HG03066 (cell line): ENCODE measurements around the gene GRB10.

ENCODE experiments used
- ATAC-seq: cut with Tn5 transposase; IDR thresholded peaks from one replicate; pipeline ENCODE4 v1.9.1; 2021; ENCODE audit warnings: low read depth; ENCODE audit not compliant: unreplicated experiment

GRB10 gene

GRCh38 chr7:50696810-50697582 lies 85.7 kb downstream of the GRB10 start:
- no peak for ATAC-seq

DNA sequence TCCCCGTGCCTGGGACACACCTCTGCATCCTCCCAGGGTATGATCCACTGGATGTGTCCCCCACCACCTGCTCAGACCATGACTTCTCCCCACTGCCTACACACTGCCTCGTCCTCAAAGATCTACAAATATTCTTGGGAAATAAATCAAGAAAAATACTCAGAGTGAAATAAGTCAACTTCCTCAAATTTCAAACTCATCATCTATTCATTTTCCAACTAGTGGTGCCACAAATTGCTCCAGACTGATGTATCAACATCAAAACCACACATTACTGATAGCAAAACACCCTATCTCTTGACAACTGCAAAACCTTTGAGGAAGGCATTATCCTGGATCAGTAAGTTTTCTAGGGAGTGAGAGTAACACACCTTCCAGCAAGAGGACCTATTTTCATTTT lies 87.7 kb downstream of the GRB10 start:
- no peak for ATAC-seq

DNA sequence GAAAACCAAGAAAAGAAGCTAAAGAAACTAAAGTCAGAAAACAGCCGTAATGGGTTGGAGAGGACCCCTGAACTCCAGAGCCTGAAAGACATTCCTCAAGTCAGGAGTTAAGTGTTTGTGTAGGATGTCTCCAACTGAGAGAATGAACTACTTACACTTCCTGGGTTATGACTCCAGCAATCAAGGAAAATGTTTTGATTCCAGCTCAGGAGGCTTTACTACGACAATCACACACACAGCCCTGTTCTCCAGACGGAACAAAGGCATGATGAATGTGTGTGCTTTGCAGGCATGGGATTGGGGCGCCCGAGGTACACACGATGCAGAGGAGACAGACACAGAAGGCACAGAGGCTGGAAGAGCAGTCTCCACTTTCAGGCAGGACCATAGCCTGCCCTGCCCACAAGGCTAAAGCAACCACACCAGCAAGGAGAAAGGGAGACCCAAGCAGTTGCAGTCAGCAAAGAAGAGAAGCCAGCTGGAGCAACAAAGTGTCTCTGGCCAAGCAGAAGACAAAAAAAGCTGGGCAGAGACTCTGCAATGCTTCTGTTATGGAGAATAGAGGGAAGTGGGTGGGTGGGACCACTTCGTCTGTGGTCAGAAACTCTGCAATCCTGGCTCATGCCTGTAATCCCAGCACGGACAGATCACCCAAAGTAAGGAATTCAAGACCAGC lies 89.1 kb downstream of the GRB10 start:
- no peak for ATAC-seq

- no peak for ATAC-seq
Observed at GRCh38 chr7:50690541-50691011, 92.1 kb downstream of the GRB10 start.

GRCh38 chr7:50688226-50688590 lies 94.5 kb downstream of the GRB10 start:
- ATAC-seq, result no peak

GRCh38 chr7:50687575-50688225 lies 95.0 kb downstream of the GRB10 start:
- ATAC-seq, result no peak

DNA sequence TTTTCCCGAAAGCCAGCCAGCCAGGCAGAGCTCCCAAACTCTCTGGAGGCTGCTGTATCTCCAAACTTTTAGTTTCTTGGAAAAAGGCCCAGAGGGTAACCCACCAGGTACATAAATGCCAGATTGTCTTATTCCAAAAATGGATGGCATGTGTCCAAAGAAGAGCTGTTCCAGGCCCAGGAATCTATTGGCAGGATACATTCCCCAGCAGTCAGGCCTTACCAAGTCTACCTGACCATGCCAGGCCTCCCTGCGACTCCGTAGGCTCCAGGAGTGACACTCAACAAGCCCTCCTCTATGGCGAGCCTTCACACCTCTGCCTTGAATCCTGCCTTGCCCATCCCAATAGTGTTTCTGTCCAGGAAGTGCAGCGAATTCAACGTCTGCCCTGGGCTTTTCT lies 95.6 kb downstream of the GRB10 start:
- no peak for ATAC-seq

DNA sequence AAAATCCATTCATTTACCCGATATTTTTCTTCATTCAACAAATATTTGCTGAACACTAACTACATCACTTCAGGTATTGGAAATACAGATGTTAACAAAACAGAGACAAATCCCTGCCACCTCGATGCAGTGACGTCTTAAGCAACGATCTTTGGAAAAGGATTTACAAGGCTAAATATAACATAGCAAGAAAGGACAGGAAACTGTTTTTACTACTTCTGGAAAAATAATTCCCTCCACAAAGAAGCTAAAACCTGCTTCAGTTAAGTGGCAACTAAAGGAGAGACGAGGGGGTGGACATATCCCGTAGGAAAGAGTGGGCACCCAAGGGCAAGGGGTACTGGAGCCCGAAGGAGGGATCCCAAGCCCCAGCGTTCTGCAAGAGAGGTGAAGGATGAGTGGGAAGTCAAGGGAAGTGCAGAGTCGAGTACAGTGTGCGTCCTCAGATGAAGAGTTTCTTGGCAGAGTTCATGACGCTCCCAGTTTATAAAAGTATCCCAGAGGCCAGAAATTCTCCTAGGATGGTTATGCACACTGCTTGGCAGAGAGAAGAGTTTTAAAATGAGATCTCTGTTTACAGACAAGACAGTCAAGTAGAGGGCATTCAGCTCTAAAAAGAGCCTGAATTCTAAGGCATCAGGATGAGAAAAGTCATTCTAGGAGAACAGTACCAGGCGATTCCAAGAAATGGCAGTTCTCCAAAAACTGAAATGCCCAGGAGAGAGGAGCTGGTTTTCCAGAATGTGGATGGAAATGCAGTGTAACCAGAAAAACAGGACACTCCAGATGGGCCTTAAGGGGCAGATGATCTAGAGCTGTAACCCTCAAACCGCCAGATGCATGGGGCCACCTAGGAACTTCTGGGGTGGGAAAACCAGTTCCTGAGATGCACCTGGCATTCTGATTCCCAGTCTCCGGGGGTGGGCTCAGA lies 97.3 kb downstream of the GRB10 start:
- no peak for ATAC-seq

DNA sequence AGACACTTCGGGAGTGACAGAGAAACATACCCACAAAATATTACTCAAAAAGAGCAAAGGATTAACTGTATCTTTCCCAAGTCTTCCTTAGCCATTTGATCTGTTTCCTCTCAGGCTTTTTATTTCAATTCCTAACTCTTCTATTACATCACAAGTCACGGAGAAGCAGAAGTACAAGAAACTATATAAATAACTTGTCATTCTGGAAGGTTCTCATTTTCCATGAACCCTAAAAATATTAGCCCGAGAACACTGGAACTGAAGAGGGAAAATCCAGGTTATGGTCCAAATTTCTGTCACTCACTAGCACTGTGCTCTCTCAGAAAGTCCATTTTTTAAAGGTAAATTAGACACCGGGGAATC lies 98.0 kb downstream of the GRB10 start:
- no peak for ATAC-seq

DNA sequence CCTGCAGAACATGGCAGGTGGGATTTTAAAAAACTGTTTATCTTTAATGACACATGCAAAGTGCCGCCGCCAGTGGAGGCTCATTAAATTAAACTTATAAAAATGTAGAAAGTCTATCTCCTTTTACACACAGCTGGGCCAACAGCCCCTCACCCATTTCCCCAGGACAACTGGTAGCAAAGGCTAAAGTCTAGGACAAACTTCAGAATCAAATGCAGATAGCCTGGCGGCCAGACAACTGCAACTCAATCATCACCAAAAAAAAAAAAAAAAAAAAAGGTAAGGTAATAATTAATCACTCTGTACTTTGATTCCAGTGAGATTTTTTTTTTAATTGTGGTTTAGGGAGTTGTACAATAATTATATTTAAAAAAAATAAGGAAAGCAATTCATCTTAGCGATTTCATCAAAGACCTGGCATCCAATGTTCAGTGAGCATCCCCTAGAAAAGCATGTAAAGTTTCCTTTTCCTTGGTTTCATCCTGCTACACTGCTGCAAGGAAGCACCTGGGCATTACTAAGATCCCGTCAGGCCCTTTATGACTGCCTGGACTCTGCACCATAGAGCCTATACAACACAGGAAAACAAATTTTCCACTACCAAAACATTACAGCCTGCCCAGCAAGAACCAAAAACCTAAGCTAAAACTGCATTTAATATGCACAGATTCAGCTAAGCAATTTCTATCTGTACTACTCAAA lies 98.5 kb downstream of the GRB10 start:
- no peak for ATAC-seq

- ATAC-seq, result no peak
Observed at GRCh38 chr7:50682573-50682972, 100.1 kb downstream of the GRB10 start.

DNA sequence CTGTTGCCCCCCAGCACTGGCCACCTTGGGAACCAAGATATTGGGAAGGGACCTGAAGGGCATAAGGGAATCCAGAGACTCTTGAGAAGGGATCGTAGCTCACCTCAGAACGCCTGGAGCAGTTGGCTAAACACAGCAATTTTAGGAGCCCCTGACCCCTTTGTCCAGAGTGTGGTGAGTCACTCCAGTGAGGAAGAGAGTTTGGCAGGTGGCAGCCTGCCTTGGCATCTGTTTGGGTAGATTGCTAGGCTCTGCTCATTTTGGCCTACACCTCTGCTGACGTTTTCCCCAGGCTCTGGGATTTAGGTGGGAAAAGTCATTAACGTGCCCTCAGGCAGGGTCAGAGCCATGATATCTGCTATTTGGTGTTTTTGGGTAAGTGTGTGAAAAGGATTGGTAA lies 100.6 kb downstream of the GRB10 start:
- ATAC-seq, result no peak

DNA sequence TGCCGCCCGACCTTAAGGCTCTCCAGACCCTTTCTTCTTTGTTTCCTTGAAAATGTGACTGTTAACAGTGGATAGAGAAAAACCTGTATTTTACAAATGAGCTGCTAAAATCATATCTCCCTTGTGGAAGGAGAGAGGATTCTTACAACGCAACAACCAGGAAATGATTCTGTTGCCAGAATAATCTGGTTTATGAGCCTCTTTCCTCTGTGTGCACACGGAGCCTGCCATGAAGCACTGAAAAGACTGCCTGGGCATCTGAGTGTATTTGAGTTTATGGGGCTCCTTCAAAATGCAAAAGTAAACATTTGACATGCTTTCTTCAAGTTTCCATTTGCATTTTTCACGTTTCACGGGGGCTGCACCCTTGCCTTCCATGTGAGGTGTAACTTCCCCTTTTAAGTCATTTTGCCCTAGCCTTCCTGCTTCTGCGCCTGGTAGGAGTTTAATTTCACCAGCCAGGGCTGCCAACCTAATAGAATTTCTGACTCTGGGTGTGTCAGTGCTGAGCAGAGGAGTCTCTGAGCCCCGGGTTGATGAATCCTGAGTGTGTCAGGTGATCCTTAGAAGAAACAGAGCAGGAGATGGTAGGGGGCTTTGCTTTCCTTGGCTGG lies 101.2 kb downstream of the GRB10 start:
- ATAC-seq, result no peak

DNA sequence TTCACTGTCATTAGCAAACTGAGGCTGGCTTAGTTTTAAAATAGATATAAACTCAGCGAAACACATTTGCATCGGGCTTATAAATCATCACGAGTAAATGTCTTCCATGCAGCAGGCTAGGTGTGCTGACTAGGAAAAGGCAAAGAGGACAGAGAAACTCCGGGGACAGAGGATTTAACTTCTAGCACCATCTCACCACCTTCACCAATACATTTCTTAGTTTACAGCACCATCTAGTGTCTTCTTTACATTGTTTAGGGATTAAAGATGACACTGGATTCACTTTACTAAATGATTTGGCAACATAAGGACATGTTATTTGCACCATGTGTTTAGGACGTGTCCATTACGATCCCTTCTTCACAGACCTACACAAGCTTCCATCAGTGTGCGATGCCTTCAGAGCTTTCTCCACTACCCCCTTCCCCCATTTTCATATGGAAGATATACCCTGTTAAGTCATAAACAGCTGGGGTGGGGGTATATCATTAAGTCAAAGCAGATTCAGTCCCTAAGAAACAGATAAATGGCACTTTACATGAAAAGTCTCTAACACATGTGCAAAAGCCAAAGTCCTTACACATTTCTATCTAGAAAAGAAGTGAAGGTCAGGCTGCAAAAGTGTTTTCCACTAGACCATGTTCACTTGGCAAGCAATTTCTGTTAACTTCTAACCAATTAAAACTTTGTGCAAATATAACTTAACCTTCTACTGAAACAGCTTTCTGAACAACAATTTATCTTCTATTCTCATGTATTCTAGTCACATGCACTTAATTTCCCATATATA lies 103.3 kb downstream of the GRB10 start:
- ATAC-seq, result peak; percentile 70

DNA sequence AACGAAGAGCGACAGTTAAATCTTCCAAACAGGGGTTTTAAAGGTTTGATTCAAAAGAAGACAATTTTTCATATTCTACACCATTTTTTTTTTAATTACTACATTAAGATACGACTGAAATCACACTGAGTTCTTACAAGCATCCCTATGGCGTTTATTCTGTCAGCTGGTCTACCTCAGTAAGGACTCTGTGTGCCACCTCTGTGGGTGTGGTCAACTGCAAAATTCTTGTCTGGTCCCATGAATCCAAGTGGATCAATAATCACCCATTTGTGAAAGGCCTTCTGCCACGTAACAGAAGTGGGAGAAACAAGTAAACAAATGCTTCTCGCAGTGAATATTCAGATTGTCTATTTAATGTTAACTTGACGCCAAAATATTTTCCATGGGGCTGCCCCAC lies 104.1 kb downstream of the GRB10 start:
- no peak for ATAC-seq

- no peak for ATAC-seq
Observed at GRCh38 chr7:50677638-50677996, 105.1 kb downstream of the GRB10 start.

DNA sequence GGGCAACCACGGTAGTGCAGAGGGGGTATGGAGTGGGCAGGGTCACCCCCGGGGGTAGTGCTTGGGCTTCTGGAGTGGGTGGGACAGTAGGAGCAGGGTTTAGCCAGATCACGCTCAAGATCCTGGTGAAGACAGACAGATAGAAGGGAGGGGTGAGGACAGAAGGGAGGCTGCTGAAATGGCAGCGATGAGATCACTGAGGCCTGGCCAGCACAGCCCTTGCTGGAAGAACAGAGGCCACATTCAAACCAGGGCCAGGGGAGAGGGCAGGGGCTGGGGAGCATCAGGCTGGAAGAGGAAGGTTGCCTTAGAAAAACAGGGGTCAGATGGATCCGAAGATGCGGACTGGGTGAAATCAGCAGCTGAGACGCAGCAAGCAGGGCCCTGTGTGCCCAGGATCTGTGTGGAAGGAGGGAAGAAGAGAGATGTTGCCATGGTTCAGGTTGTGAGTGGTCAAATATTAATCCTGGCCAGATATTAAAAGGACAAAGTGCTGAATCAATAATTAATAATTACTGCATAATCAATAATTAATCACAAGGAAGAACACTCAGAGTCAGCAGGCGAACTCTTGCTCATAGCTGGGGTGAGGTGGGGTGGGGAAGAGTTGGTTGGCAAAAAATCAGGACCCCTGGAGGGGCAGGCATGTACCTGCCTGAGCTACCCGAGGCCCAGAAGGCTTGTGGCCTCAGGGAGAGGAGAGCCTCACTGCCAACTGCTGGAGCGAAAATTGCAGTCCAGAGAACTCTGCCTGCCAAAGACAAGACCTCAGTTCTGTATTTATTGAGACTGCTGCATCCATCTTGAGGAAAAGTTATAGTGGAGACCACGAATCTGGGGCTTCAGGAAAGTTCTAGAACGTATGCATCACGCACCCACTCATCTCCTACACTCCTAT lies 105.7 kb downstream of the GRB10 start:
- ATAC-seq, result no peak

DNA sequence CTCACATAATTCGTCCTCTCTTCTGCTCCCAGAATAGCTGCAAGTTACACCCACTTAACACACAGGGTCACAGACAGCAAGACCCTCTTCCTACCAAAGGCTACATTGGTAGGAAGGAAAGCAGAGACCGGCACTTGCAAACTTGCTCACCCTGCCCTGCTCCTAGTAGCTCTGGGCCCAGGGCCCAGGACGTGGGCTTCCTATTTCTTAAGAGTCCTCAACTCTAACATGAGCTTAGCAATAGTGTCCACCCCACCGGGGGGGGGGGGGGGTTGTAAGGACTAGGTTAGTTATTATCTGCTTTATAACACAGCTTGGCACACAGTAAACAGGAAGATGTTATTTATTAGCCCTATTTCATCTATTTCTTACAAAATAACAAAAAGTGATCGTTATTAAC lies 106.6 kb downstream of the GRB10 start:
- ATAC-seq, result no peak
